Measurements from ENCODE around the gene MRPL37.

The MRPL37 gene

GRCh38 chr1:54171606-54172005 lies 28.4 kb upstream of the MRPL37 start (continued):
- TF ChIP-seq, protein P1, sequence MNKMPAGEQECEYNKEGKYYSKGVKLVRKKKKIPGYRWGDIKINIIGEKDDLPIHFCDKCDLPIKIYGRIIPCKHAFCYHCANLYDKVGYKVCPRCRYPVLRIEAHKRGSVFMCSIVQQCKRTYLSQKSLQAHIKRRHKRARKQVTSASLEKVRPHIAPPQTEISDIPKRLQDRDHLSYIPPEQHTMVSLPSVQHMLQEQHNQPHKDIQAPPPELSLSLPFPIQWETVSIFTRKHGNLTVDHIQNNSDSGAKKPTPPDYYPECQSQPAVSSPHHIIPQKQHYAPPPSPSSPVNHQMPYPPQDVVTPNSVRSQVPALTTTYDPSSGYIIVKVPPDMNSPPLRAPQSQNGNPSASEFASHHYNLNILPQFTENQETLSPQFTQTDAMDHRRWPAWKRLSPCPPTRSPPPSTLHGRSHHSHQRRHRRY (tag by site-specific recombination; IDR thresholded peaks at IDR 0.05): no peak
- TF ChIP-seq ZNF624 (tag by site-specific recombination; IDR thresholded peaks at IDR 0.05) (no peak), KLF10 (tag by site-specific recombination; IDR thresholded peaks at IDR 0.05) (no peak), ZFP41 (tag by site-specific recombination; IDR thresholded peaks at IDR 0.05; ENCODE audit: borderline replicate concordance) (no peak)

GRCh38 chr1:54172614-54173599 lies 27.1 kb upstream of the MRPL37 start:
- Histone ChIP-seq H3K36me3 (ENCODE audit: control insufficient read depth in 2 of 2, insufficient read depth in 1 of 2, low read length in 2 of 2) (peaks cover 0 to 24% of the 10 kb centered on the region in 2 experiments; a peak in 1 of 3 replicates), H3K27ac (ENCODE audit: extremely low read depth, low read depth, low read length) (no peak overlapping the region), H3K4me3 (ENCODE audit: low read depth, low read length) (no peak overlapping the region), H3K4me1 (ENCODE audit: control insufficient read depth, insufficient read depth, low read length) (no peaks in the 10 kb centered on the region), H3K9me3 (ENCODE audit: control insufficient read depth, insufficient read depth, low read depth, low read length) (no peaks in the 10 kb centered on the region)
- ChIA-PET POLR2A (interaction anchor here (0.6 to 0.9 kb wide), 2 partner anchors 28 to 99 kb away, joined by 3 to 4 read pairs; partner anchors contain the start of gene MRPL37), CTCF (interaction anchor here (0.6 to 4.2 kb wide), 4 partner anchors 9 to 900 kb away, joined by 3 to 20 read pairs (median 5); no protein-coding TSS in a partner anchor)
- TF ChIP-seq ZNF561 (tag by site-specific recombination; IDR thresholded peaks at IDR 0.05; ENCODE audit: borderline replicate concordance) (no peak), ZNF518A (tag by site-specific recombination; conservative IDR thresholded peaks at IDR 0.05; ENCODE audit: low read depth) (no peak), GLIS1 (tag by site-specific recombination; IDR thresholded peaks at IDR 0.05) (no peak), ZNF514 (tag by site-specific recombination; IDR thresholded peaks at IDR 0.05) (no peak)

- Histone ChIP-seq H3K27ac (ENCODE audit: extremely low read depth, low read depth, low read length) (no peak overlapping the region), H3K9me3 (ENCODE audit: control insufficient read depth, insufficient read depth, low read depth, low read length) (no peaks in the 10 kb centered on the region), H3K36me3 (ENCODE audit: control insufficient read depth in 2 of 2, insufficient read depth in 1 of 2, low read length in 2 of 2) (peaks cover 0 to 32% of the 10 kb centered on the region in 2 experiments; a peak in 1 of 3 replicates), H3K4me1 (ENCODE audit: control insufficient read depth, insufficient read depth, low read length) (no peaks in the 10 kb centered on the region), H3K4me3 (ENCODE audit: low read depth, low read length) (no peak overlapping the region)
- POLR2A ChIA-PET: interaction anchor here (0.6 kb wide), 1 partner anchor 98 kb away, joined by 3 read pairs; no protein-coding TSS in a partner anchor
- CTCF ChIA-PET: interaction anchor here (0.7 to 4.2 kb wide), 2 partner anchors 8 to 50 kb away, joined by 4 to 20 read pairs; no protein-coding TSS in a partner anchor
- TF ChIP-seq KLF9 (tag by site-specific recombination; IDR thresholded peaks at IDR 0.05; ENCODE audit: low read depth) (no peak), ZNF830 (tag by site-specific recombination; IDR thresholded peaks at IDR 0.05; ENCODE audit: low read depth) (no peak), RBAK (tag by site-specific recombination; IDR thresholded peaks at IDR 0.05) (no peak), ZNF768 (tag by site-specific recombination; IDR thresholded peaks at IDR 0.05) (no peak), ZNF561 (tag by site-specific recombination; IDR thresholded peaks at IDR 0.05; ENCODE audit: borderline replicate concordance) (no peak), KLF7 (tag by site-specific recombination; IDR thresholded peaks at IDR 0.05; ENCODE audit: borderline replicate concordance) (no peak), OVOL3 (tag by site-specific recombination; IDR thresholded peaks at IDR 0.05) (no peak), ZNF404 (tag by site-specific recombination; IDR thresholded peaks at IDR 0.05) (no peak), ZNF354C (tag by site-specific recombination; IDR thresholded peaks at IDR 0.05; ENCODE audit: borderline replicate concordance, low read depth) (no peak), ZBTB7A (tag by site-specific recombination; IDR thresholded peaks at IDR 0.05; ENCODE audit: low read depth) (no peak), ZNF596 (tag by site-specific recombination; IDR thresholded peaks at IDR 0.05) (no peak)
- TF ChIP-seq, protein P2, sequence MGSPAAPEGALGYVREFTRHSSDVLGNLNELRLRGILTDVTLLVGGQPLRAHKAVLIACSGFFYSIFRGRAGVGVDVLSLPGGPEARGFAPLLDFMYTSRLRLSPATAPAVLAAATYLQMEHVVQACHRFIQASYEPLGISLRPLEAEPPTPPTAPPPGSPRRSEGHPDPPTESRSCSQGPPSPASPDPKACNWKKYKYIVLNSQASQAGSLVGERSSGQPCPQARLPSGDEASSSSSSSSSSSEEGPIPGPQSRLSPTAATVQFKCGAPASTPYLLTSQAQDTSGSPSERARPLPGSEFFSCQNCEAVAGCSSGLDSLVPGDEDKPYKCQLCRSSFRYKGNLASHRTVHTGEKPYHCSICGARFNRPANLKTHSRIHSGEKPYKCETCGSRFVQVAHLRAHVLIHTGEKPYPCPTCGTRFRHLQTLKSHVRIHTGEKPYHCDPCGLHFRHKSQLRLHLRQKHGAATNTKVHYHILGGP (tag by site-specific recombination; IDR thresholded peaks at IDR 0.05): no peak
Measured at GRCh38 chr1:54173681-54174080, 26.3 kb upstream of the MRPL37 start.

All from HEK293 (cell line).